Adrenal gland (tissue), 12 donors: Measurements from ENCODE around the gene CENPC. TPM values are rescaled to one million over a fixed set of nuclear protein-coding genes. Genes with fewer than 3 reads are reported as not detected.

Source experiments
- DNase-seq, 7 donors: peaks; one replicate each; pipeline ENCODE4 v3.0.0-alpha.2; 2019 to 2020
- H3K27ac ChIP-seq, 5 donors: fragments of 200-600 bp; sonication (generic) in 4 of 5; 1 replicate in 3 of 5; 2 replicates in 2 of 5; pipeline versions ENCODE4 v1.5.1 to v1.8.0; 2016 to 2020; ENCODE audit warnings: mild to moderate bottlenecking in 1 of 5
- H3K27me3 ChIP-seq: fragments of 200-600 bp; 2 replicates; pipeline ENCODE4 v1.8.0; 2021
- H3K36me3 ChIP-seq, 2 donors: fragments of 200-600 bp; replicated peaks in 1 of 2; 1 replicate in 1 of 2; 2 replicates in 1 of 2; pipeline versions ENCODE4 v1.5.1 to v1.8.0; 2018 to 2022
- H3K4me1 ChIP-seq, 2 donors: fragments of 200-600 bp; replicated peaks in 1 of 2; 1 replicate in 1 of 2; 2 replicates in 1 of 2; pipeline versions ENCODE4 v1.5.1 to v1.8.0; 2018 to 2021
- H3K4me3 ChIP-seq, 4 donors: fragments of 200-600 bp; sonication (generic) in 3 of 4; one replicate each; pipeline ENCODE4 v1.5.1; 2016 to 2018
- H3K9me3 ChIP-seq, 3 donors: fragments of 200-600 bp; sonication (generic) in 1 of 3; replicated peaks in 1 of 3; 1 replicate in 2 of 3; 2 replicates in 1 of 3; pipeline versions ENCODE4 v1.5.1 to v1.8.0; 2016 to 2021
- CTCF ChIP-seq, 6 experiments: fragments of 450-650 bp in 4 of 6; fragments of 200-600 bp in 2 of 6; sonication (generic) in 1 of 6; IDR thresholded peaks; 1 replicate in 5 of 6; 2 replicates in 1 of 6; pipeline versions ENCODE4 v1.5.1 to v1.8.0; 2016 to 2021; ENCODE audit warnings: antibody characterized with exemption in 6 of 6, mild to moderate bottlenecking in 2 of 6, moderate library complexity in 1 of 6
- POLR2A ChIP-seq, 2 donors: fragments of 450-650 bp; IDR thresholded peaks; one replicate each; pipeline ENCODE4 v1.6.1; 2017; ENCODE audit warnings: antibody characterized with exemption in 2 of 2, mild to moderate bottlenecking in 2 of 2, moderate library complexity in 1 of 2
- WGBS, 4 donors: extraction: QIAGEN DNeasy Blood & Tissue Kit in 2 of 4; methylation state at CpG; one replicate each; pipeline versions ENCODE4 v1.1.5 to v1.1.7; 2013 to 2017; 5-methylcytosine and 5-hydroxymethylcytosine counted together
- intact Hi-C, 2 donors: fragments of 100-400 bp; cut with DNase I; formaldehyde crosslinking; loops; one replicate each; pipeline versions ENCODE4 v1.14.1 to v1.15.0; 2022 to 2023
- polyA plus RNA-seq, 3 donors: library from polyadenylated mRNA; stranded (reverse); fragments of 200-250 nt in 2 of 3; fragments of 350-450 nt in 1 of 3; fragmentation: Illumina TruSeq in 1 of 3; extraction: RNeasy Lipid Tissue Mini Kit (QIAGEN cat#74804) in 1 of 3; gene quantifications; one replicate each; pipeline ENCODE4 v1.2.3, GENCODE V29; 2013 to 2014
- total RNA-seq, 9 donors: library from RNA; depleted of rRNA in 4 of 9; stranded (reverse); fragments of >200 nt in 4 of 9; fragments of 120-200 nt in 1 of 9; fragmentation: NEBNext Ultra II Directional in 1 of 9; extraction: Animal tissue kit (Norgen Biotek cat#: 25700) in 1 of 9; gene quantifications; one replicate each; pipeline versions ENCODE4 v1.1.0 to v1.2.4, GENCODE V29; 2013 to 2023
- donor health status: healthy with polysubstance abuse.
- donor health status: Bipolar disorder and iron deficiency.
- donor health status: DM: yes; HTN: yes; CAD: no.
- donor health status: DM: no; HTN: no; CAD: no.
- donor health status: DM: no; HTN: no; CAD: no.
- donor health status: DM: yes; HTN: yes; CAD: no.

Gene CENPC
- total and polyA plus RNA-seq, 12 donors, result 5.8 to 31.1 (median 16.6) TPM

- no peaks in the 10 kb centered on the region for H3K9me3 ChIP-seq
- H3K4me3 ChIP-seq, result no peak overlapping the region
- no peaks in the 10 kb centered on the region for H3K27me3 ChIP-seq
- TF ChIP-seq CTCF (IDR thresholded peaks at IDR 0.05), result no peak
- TF ChIP-seq POLR2A (IDR thresholded peaks at IDR 0.05), result no peak
- H3K4me1 ChIP-seq, result no peaks in the 10 kb centered on the region
- DNase-seq, result no peak
- intact Hi-C loops, result no loop called here
- H3K36me3 ChIP-seq, result peaks cover 0 to 32% of the 10 kb centered on the region in 2 donors
- H3K27ac ChIP-seq, result no peak overlapping the region
These were observed 74.4 kb downstream of the CENPC start for GRCh38 chr4:67470871-67471270.

GRCh38 chr4:67468830-67469229, 76.5 kb downstream of the CENPC start:
- DNase-seq, result no peak
- H3K27ac ChIP-seq, result no peak overlapping the region
- TF ChIP-seq CTCF (IDR thresholded peaks at IDR 0.05) (no peak), POLR2A (IDR thresholded peaks at IDR 0.05) (no peak)
- intact Hi-C loops, result no loop called here
- no peaks in the 10 kb centered on the region for H3K27me3 ChIP-seq
- no peak overlapping the region for H3K4me3 ChIP-seq
- H3K9me3 ChIP-seq, result no peaks in the 10 kb centered on the region
- peaks cover 0 to 18% of the 10 kb centered on the region in 2 donors for H3K36me3 ChIP-seq
- no peaks in the 10 kb centered on the region for H3K4me1 ChIP-seq

GRCh38 chr4:67466751-67467150, 78.6 kb downstream of the CENPC start:
- 97 to 99% (median 97%) methylated on average over 3 of the region's 3 CpGs for WGBS, 4 donors
- Histone ChIP-seq H3K36me3 (peaks cover 0 to 3% of the 10 kb centered on the region in 2 donors), H3K4me3 (no peak overlapping the region), H3K27me3 (no peaks in the 10 kb centered on the region), H3K9me3 (no peaks in the 10 kb centered on the region), H3K4me1 (no peaks in the 10 kb centered on the region), H3K27ac (no peak overlapping the region)
- TF ChIP-seq POLR2A (IDR thresholded peaks at IDR 0.05), result no peak
- no peak for TF ChIP-seq CTCF (IDR thresholded peaks at IDR 0.05)
- DNase-seq, result no peak
- intact Hi-C loops, result no loop called here

- peaks cover 0 to 3% of the 10 kb centered on the region in 2 donors for H3K36me3 ChIP-seq
- 83 to 96% (median 86%) methylated on average over 3 to 4 of the region's 4 CpGs for WGBS, 4 donors
- H3K4me3 ChIP-seq, result no peak overlapping the region
- H3K9me3 ChIP-seq, result no peaks in the 10 kb centered on the region
- H3K4me1 ChIP-seq, result no peaks in the 10 kb centered on the region
- H3K27me3 ChIP-seq, result no peaks in the 10 kb centered on the region
- no peak for DNase-seq
- no peak overlapping the region for H3K27ac ChIP-seq
- no peak for TF ChIP-seq CTCF (IDR thresholded peaks at IDR 0.05)
- TF ChIP-seq POLR2A (IDR thresholded peaks at IDR 0.05), result no peak
- intact Hi-C loops, result no loop called here
These were observed 79.6 kb downstream of the CENPC start for GRCh38 chr4:67465763-67466052.
